Stimulated activated CD4-positive, alpha-beta T cell treated with anti-CD3 and anti-CD28 coated beads, Interleukin-15, amount 100 ng/mL, for 1 hour (primary cell): ENCODE measurements around the gene PDIA5.

Experiments
- DNase-seq, 2 donors: peaks; one replicate each; pipeline ENCODE4 v3.0.0-alpha.2; 2020; ENCODE audit warnings: low read depth in 1 of 2, low spot score in 1 of 2

Gene PDIA5

DNA sequence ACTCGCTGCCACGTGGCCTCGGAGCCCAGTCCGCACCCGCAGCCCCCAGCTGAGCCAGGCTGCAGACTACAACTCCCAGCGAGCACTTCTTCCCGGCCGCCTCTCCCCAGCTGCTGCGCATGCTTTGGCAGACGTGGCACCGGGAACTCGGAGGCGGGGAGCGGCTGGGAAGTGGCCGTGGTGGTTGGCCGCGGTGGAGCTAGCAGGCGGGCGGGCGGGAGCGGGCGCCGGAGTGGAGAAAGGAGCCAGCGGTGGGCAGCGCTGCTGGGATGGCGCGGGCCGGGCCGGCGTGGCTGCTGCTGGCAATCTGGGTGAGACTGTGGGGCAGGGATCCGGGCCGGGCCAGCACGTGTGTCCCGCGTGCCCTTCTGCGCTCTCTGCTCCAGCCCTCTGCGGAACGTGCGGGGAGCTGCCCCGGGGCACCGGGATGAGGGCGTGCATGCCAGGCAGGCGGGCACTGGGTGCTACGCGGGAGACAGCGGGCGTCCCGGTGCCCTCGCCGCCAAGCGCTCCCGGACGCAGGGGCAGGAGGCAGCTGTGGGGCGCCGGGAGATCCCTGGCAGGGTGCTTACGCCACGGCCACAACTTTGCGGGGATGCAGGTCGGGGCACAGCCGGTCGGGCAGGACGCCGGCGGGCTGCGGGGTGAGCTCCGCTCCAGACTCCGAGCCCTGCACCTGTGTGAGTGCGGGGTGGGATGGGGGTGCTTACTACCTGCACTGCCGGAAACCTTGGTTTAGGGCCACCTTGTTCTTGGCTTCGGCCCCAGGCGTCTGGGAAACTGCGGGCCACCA lies at the start of gene PDIA5:
PDIA5 (plus strand) TSS at position 130 of the 793 bp plus-strand sequence; CDS start at position 270, 140 bp downstream.
- peak; percentile 11 to 68 for DNase-seq

GRCh38 chr3:123018683-123019082 lies 48.1 kb upstream of the PDIA5 start:
- DNase-seq, result no peak

GRCh38 chr3:123019161-123019560 lies 47.7 kb upstream of the PDIA5 start:
- no peak for DNase-seq

DNA sequence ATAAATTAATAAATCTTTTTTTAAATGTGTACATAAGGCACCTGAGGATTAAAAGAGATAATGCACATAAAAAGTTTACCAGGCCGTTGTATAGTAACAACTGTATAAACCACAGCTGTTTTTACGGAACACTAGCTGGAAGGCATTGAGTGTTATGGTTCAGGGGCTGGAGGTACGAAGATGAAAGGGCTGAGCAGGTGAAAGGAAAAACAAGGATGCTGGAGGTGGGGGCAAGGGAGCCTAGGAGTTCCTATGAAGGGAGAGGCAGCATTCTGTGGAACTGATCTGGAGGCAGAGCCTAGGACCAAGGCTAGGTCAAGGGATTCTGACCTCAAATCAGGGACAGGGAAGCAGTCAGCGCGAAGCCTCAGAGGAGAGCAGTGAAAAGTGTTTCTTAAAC lies 47.2 kb upstream of the PDIA5 start:
- no peak for DNase-seq

GRCh38 chr3:123020709-123021108 lies 46.1 kb upstream of the PDIA5 start:
- no peak for DNase-seq

- DNase-seq, result no peak
Observed at GRCh38 chr3:123021388-123021787, 45.4 kb upstream of the PDIA5 start.

GRCh38 chr3:123021996-123022510 lies 44.8 kb upstream of the PDIA5 start:
- no peak for DNase-seq

DNA sequence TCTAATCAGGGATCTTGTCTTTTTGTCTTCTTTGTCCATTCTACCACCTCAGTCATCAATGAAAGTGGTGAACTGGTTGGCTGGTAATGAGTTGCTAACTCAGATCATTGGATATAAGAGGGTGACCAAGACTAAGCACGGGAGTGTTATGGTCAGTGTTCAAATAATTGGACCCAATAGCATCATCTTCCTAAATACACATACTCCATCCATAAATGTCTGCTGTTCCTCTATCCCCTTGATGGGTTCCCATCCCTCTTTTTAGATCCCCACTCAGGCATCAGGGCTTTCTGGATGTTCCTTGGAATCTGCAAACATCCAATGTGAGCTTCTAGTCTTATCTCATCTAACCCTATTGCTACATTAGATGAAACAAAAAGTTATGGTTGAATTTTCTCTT lies 42.8 kb upstream of the PDIA5 start:
- no peak for DNase-seq

DNA sequence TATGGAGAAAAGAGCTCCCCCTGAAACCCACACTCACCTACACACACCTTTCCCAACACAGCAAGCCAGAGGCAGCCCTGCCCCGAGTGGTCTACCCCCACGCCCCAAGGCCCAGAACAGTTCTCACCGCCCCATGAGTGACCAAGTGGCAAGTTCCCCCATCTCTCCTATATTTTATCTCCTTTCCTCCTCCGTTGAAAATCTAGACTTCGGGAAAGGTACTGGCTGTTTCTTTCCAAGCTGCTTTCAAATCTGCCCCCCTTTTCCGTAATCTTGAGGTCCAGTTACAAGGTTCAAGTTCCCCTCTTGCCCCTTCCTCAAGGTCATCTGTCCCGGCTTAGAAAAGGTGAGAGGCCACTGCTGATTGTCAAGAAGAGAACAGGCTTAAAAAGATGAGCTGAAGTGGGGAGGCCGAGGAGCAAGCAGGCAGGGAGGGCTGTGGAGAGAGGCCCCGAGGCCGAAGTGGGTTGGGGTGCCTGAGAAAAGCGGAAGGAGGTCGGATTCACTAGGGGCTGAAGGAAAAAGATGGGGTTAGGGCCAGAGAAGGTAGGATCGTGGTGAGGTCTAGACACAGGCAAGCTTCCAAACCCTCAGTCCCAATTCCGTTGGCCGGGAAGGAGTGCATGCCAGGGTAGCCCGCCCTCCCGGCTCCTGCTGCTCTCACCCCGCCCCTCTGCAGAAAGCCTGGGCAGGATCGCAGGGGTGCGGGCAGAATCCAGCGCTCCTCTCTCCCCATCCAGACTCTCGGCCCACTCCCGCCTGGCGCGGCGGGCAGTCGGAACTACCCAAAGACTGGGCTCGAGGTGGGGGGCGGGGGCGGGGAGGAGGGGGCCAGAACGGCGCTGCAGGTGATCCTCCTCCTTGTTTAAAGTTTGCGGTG lies 40.9 kb upstream of the PDIA5 start:
- DNase-seq, result no peak

GRCh38 chr3:123026565-123027291 lies 40.1 kb upstream of the PDIA5 start:
- no peak for DNase-seq

DNA sequence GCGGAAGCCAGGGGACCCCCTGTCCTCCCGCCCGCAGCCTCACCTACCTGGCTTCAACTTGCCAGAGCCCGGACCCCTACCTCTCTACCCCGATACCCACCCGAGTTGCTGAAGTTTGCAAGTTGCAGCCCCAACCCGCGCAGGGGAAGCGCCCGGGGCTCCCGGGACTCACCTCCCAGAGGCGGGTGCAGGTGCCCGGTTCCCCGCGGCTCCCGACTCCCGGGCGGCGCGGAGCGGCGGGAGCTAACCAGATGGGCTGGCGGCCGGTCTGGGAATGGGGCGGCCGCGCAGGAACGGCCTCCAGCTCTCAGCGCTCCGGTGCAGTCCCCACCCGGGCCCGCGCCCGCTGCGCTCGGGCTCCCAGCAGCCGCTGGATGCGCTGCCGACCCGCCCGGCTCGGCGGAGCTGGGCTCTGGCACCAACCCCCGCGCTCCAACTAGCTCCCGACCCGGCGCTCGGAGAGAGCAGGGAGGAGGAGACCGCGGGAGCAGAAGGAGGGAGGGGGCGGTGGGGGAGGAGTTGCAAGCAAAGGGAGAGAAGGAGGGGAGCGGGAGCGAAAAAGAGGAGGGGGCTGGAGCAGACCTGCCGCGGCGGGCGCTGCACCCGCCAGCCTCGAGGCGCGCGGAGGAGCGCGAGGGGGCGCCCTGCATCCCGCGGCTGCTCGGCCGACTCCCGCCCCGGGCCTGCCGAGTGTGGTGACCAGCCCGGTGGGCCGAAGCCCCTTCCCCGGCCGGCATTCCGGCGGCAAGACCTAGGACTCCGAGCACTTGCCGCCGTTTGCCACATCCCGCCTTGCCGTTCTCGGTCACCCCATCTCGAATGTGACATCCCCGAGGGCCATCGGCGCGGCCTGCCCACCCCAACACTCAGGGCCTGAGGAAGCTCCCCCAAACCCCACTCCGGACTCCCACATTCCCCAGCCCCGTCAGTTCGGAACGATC lies 39.3 kb upstream of the PDIA5 start, which contains the start of gene SEMA5B:
SEMA5B (minus strand) TSS at position 472 of the 941 bp plus-strand sequence. CDS start 66,500 bp downstream, outside the sequence.
- DNase-seq, result no peak

DNA sequence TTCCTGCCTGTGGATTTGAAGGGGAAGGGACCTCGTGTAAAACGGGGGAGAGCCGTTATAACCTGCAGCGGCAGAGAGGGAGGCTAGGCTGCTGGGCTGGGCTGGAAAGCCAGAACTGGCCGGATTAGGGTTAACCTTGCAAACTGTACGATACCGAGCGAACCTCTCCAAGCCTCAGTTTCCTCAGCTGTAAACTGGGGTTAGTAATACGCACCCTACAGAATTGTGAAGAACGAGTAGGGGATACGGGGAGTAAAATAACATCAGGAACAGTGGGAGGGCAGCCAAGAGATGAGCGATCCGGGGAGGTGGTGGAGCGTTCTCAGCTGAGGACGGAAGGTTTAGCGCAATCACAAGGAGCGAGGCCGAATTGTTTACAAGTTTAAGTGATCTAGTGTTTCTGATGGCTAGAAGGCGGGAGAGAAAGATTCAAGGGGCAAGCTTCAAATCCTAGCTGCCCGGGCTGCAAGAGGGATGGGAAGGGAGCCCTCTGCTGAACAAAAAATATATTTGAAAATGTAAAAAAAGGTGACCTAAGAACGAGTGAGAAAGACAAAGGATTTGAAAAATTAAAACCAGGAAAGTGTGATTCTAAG lies 38.5 kb upstream of the PDIA5 start:
- no peak for DNase-seq

DNA sequence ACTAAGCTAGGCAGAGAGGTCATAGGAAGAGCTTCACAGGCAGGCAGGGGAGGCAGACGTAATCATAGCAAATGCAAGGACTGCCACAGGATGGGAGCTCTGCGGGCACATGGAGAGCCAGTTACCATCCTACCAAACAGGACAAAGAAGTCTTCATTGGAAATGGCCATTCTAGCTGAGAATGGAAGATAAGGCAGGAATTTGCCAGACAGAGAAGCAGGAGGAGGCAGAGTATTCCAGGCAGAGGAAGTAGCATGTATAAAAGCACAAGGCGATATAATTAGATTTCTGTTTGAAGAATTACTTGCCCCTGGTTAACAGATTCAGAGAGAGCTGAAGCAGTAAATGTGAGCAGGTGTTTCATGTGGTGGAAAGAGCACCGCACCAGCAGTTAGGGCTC lies 35.8 kb upstream of the PDIA5 start:
- DNase-seq, result no peak

DNA sequence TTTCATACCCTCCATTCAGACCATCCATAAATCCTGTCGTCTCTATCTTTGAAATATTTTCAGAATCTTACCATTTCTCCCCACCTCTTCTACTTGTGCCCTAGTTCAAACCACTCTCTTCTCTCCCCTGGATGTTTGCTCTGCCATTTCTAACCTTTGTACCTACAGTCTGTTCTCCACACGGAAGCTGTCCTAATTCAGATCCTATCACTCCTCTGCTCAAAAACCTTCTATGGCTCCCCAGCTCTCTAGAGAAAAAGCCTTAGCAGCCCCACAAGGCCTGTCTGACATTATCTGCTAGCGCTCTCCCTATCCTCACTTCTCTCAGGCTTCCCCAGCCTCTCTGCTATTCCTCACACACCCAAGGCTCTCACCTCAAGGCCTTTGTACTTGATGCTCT lies 34.8 kb upstream of the PDIA5 start:
- no peak for DNase-seq

GRCh38 chr3:123034120-123034519 lies 32.7 kb upstream of the PDIA5 start:
- DNase-seq, result no peak

- no peak for DNase-seq
Observed at GRCh38 chr3:123034996-123035395, 31.8 kb upstream of the PDIA5 start.

DNA sequence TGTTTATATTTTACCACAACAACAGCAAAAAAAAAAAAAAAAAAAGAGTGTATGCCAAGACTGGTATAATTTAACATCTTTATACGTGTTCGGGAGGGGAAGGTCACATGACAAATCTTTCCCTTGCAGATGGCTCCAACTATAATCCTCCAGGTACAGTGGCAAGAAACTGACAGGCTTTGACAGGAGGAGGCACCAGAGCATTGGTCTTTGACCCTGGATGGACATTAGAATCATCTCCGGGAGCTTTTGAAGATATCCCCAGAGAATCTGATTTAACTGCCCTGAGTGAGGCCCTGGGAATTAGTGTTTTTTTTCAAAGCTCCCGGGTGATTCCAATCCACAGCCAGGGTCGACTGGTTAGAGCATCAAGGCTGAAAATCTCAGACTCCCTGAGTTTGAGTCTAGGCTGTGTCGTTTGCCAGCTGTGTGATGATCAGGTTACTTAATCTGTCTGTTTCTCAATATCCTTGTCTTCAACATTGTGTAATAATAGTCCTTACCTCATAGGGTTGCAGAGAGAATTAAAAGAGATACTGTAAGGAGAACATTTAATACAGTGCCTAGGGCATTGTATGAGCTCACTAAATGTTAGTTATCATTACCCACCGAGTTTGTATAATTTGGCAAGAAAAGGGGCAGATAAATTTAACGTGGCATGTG lies 30.3 kb upstream of the PDIA5 start:
- no peak for DNase-seq

- no peak for DNase-seq
Observed at GRCh38 chr3:123037015-123037375, 29.8 kb upstream of the PDIA5 start.

GRCh38 chr3:123038751-123039150 lies 28.1 kb upstream of the PDIA5 start:
- DNase-seq, result no peak
